Effector CD4-positive, alpha-beta T cell (primary cell): Measurements from ENCODE around the gene FAM83E.
"Not testable (repeated sequence)": the region's sequence is repeated elsewhere in the genome, so short reads cannot be mapped to it uniquely, and the experiment has no call there.

Experiments
- DNase-seq: peaks from one replicate; pipeline ENCODE4 v3.0.0-alpha.2; 2020

FAM83E gene

GRCh38 chr19:48608798-48609263 is 6.0 kb downstream of the FAM83E start:
- DNase-seq: no peak

GRCh38 chr19:48607359-48607755 is 7.5 kb downstream of the FAM83E start:
- no peak for DNase-seq

GRCh38 chr19:48606463-48607358 is 8.2 kb downstream of the FAM83E start, which contains the start of gene SPACA4:
TSS of gene SPACA4 (plus strand) at chr19:48606742. CDS start at chr19:48606979, 237 bp downstream.
- DNase-seq: no peak

DNA sequence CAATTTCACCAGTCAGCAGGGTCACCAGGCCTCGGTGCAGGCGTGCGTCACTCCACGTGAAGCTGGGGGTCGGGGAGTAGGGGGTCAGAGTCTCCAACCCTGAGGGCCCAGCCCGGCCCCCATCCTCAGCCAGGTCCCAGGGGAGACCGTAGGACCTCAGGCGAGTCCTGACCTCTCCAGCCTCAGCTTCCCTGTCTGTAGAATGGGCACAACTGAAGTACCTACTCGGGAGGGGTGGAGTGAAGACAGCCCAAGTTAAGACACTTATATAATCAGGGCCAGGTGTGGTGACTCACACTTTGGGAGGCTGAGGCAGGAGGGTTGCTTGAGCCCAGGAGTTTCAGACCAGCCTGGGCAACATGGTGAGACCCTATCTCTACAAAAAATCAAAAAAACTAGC is 11.0 kb downstream of the FAM83E start:
- no peak for DNase-seq

DNA sequence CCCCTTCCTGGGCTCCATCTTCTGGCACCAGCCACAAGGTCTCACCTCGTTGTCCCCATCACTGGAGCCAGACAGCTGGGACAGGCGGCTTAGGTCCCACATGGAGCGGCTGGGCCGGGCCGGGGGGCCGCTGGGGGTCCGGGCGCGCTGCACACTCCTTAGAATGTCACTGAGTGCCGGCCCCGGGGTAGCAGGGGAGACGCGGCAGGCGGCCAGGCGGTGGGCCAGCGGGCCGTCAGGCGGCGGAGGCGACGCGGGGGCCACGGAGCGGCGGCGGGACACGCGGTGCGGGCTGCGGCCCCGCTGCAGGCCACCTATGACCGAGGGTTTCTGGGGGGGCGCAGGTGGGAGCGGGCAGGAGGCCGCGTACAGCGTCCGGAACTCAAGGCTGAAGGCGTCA is 11.4 kb downstream of the FAM83E start:
- no peak for DNase-seq

DNA sequence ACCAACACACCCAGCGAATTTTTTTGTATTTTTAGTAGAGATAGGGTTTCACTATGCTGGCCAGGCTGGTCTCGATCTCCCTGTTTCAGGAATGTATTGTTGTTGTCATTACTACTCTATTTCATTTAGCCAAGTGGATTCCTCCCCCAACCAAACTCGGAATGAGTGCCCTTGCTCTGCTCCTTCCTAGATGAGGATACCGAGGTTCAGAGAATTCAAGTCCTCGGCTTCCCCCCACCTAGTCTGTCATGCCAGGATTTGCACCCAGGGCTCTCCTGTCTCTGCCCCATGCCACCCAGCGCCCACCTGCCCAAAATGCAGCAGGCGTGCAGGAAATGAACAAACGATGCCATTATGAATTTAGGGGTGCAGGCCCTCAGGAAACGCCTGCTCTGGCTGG is 11.9 kb downstream of the FAM83E start:
- DNase-seq: no peak

GRCh38 chr19:48600679-48601417 is 14.0 kb downstream of the FAM83E start:
- no peak for DNase-seq

GRCh38 chr19:48598996-48599700 is 15.7 kb downstream of the FAM83E start:
- no peak for DNase-seq

- peak; percentile 25 for DNase-seq
Observed at GRCh38 chr19:48596679-48597465, 18.0 kb downstream of the FAM83E start.

GRCh38 chr19:48596237-48596636 is 18.6 kb downstream of the FAM83E start:
- DNase-seq: no peak

DNA sequence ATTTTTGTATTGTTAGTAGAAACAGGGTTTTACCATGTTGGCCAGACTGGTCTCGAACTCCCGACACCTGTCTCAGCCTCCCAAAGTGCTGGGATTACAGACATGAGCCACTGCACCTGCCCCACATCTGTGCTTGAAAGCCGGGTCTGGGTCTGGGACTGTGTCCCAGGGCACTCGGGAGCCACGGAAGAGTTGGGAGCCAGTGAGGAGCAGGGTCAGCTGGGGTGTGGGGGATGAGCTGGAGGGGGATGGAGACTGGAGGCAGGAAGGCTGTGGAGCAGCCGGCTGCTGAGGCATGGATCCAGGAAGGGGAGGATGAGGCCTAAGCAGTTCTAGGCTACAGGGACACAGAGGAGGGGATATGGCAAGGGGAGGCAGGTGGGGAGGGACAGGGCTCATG is 19.0 kb downstream of the FAM83E start:
- no peak for DNase-seq

- no peak for DNase-seq
Observed at GRCh38 chr19:48595171-48595570, 19.7 kb downstream of the FAM83E start.

- no peak for DNase-seq
Observed at GRCh38 chr19:48591021-48591420, 23.9 kb downstream of the FAM83E start.

DNA sequence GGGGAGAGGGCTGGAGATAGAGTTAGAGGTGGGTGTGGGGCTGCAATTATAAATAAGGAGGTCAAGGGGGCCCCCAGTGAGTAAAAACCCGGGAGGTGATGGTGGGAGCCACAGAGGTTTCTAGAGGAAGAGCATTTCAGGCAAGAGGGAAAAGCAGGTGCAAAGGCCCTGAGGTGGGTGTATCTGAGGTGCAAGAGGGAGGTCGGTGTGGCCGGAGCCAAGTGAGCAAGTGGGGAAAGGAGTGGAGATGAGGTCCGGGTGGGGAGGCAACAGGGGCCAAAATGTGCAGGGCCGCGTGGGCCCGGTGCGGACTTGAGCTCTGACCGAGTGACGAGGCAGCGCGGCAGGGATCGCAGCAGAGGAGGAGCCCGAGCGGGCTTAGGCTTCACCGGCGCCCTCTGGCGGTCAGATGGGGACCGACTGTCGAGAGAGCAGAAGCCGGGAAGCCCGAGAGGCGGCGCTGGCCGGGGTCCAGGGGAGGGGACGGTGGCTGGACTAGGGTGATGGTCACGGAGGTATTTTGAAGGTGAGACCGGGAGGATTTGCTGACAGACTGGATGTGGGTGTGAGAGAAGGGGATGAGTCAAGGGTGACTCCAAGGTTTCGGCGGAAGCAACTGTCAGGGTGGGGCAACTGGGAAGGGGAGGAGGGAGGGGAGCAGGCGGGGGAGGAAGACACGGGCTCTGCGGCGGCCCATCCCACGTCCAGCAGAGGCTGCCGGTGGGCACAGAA is 26.0 kb downstream of the FAM83E start:
- DNase-seq: peak; percentile 90

DNA sequence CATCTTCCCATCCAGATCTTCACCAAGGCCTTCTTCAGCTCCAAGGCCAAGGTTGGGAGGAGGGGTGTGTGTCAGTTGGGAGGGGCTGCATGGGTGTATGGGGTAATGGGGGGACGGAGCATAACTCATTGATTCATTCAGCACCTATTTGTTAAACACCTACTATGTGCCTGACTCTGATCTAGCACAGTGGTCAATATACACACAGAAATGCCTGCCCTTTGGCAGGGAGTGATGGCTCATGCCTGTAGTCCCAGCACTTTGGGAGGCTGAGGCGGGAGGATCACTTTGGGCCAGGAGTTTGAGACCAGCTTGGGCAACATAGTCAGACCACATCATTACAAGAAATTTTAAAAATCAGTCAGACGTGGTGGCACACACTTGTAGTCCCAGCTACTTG is 27.5 kb downstream of the FAM83E start:
- DNase-seq: no peak

DNA sequence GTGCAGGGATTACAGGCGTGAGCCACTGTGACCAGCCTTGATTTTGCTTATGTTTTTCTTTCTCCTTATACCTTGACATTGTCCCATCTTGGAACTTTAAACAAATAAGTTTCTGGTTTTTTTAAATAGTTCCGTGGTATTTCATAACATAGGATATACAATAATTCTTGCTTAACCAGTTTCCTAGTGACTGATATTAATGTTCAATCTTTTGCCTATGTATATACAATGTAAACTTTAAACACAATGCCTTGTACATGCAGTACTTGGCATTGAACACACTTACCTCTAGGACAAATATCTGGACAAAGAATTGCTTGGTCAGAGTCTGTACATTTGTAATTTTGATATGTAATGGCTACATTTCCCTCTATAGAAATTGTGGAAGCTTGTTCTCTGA is 32.7 kb downstream of the FAM83E start:
- DNase-seq: no peak

DNA sequence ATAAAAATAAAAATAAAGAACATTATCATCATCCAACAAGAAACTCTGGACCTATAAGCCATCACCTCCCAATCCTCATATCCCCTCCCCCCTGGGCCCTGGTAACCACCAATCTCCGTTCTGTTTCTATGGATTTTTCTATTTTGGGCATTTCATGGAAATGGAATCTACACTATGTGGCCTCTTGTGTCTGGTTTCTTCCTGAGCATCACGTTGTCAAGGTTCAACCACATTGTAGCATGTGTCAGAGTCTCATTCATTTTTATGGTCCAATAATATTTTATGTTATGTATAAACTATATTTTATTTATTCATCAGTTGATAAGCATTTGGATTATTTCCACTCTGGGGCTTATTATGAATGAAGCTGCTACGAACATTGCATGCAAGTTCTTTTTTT is 36.0 kb downstream of the FAM83E start:
- DNase-seq: no peak

- not testable (repeated sequence) for DNase-seq
Observed at GRCh38 chr19:48577908-48578307, 37.0 kb downstream of the FAM83E start.

GRCh38 chr19:48575931-48576622 is 38.8 kb downstream of the FAM83E start:
- DNase-seq: no peak

DNA sequence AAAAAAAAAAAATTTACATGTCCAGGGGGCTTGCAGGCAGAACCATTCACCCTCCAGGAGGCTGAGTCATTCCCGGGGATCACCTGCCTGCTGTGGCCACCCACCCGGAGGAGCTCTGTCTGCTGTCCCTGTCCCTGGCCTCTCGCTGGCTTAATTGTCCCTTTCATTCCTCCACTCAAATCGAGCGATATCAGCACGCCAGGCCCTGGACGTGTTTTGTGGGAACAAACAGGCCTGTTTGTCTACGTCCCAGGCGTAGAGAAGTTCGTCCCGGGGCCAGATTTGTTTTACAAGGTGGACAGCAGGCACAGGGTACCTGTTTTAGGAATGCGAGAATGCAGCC is 41.7 kb downstream of the FAM83E start:
- DNase-seq: no peak
